Keratinocyte (primary cell): ENCODE results near the gene CEBPG. TPM values are rescaled to one million over a fixed set of nuclear protein-coding genes. Genes with fewer than 3 reads are reported as not detected.

Source experiments
- DNase-seq: peaks from one replicate; pipeline ENCODE4 v3.0.0-alpha.2; 2011; ENCODE audit warnings: low read depth, missing footprints, low spot score
- FAIRE-seq: peaks from 2 replicates; lab custom pipeline; 2011; peaks lifted over from hg19 to GRCh38; lab: Jason Lieb, UNC
- H2AFZ ChIP-seq: 2 replicates; pipeline ENCODE4 v1.6.0; 2012; ENCODE audit warnings: low read length, control low read depth, inconsistent platforms; ENCODE audit not compliant: control insufficient read depth
- H3K27ac ChIP-seq: 2 replicates; pipeline ENCODE4 v1.5.1; 2011; ENCODE audit warnings: low read length; ENCODE audit not compliant: control insufficient read depth, insufficient read depth
- H3K27me3 ChIP-seq: 3 replicates; pipeline ENCODE4 v1.6.0; 2011; ENCODE audit warnings: low read length; ENCODE audit not compliant: control insufficient read depth, insufficient read depth; ENCODE audit errors: extremely low read depth
- H3K36me3 ChIP-seq, 2 experiments: 2 replicates in 1 of 2; 3 replicates in 1 of 2; pipeline ENCODE4 v1.5.1; 2011; ENCODE audit warnings: low read length in 2 of 2, mild to moderate bottlenecking in 1 of 2; ENCODE audit not compliant: control insufficient read depth in 2 of 2, insufficient read depth in 2 of 2; ENCODE audit errors: extremely low read depth in 1 of 2
- H3K4me1 ChIP-seq: 3 replicates; pipeline ENCODE4 v1.5.1; 2011; ENCODE audit warnings: low read length; ENCODE audit not compliant: control insufficient read depth, insufficient read depth; ENCODE audit errors: extremely low read depth
- H3K4me2 ChIP-seq: 3 replicates; pipeline ENCODE4 v1.6.0; 2011; ENCODE audit warnings: low read depth, low read length; ENCODE audit not compliant: control insufficient read depth, insufficient read depth; ENCODE audit errors: extremely low read depth
- H3K4me3 ChIP-seq, 3 experiments: fragments of 200-600 bp in 1 of 3; sonication (generic) in 1 of 3; 2 replicates in 2 of 3; 3 replicates in 1 of 3; pipeline ENCODE4 v1.5.1; 2011 to 2016; ENCODE audit warnings: low read length in 3 of 3, mild to moderate bottlenecking in 3 of 3, control low read depth in 2 of 3, inconsistent platforms in 1 of 3, low read depth in 1 of 3, mixed read lengths in 1 of 3, mixed run types in 1 of 3, moderate library complexity in 1 of 3; ENCODE audit not compliant: control insufficient read depth in 2 of 3, insufficient read depth in 2 of 3; ENCODE audit errors: extremely low read depth in 1 of 3
- H3K79me2 ChIP-seq: 2 replicates; pipeline ENCODE4 v1.6.0; 2012; ENCODE audit warnings: low read length; ENCODE audit not compliant: control insufficient read depth, insufficient read depth
- H3K9ac ChIP-seq: 3 replicates; pipeline ENCODE4 v1.6.0; 2011; ENCODE audit warnings: low read length; ENCODE audit not compliant: control insufficient read depth, insufficient read depth; ENCODE audit errors: extremely low read depth
- H3K9me1 ChIP-seq: 3 replicates; pipeline ENCODE4 v1.6.0; 2011; ENCODE audit warnings: low read length; ENCODE audit not compliant: control insufficient read depth, insufficient read depth; ENCODE audit errors: extremely low read depth
- H3K9me3 ChIP-seq: 2 replicates; pipeline ENCODE4 v1.5.1; 2012; ENCODE audit warnings: low read depth, low read length; ENCODE audit not compliant: control insufficient read depth
- H4K20me1 ChIP-seq: 3 replicates; pipeline ENCODE4 v1.6.0; 2011; ENCODE audit warnings: low read length; ENCODE audit not compliant: control insufficient read depth, insufficient read depth; ENCODE audit errors: extremely low read depth
- CTCF ChIP-seq, 3 experiments: IDR thresholded peaks in 1 of 3; conservative IDR thresholded peaks in 1 of 3; optimal IDR thresholded peaks in 1 of 3; 2 replicates in 2 of 3; 3 replicates in 1 of 3; pipeline versions ENCODE3 to v1.5.1; 2011; ENCODE audit warnings: low read length in 3 of 3, mild to moderate bottlenecking in 3 of 3, moderate library complexity in 2 of 3, control low read depth in 1 of 3, inconsistent platforms in 1 of 3; ENCODE audit not compliant: insufficient read depth in 2 of 3; ENCODE audit errors: extremely low read depth in 1 of 3
- EZH2 ChIP-seq: IDR thresholded peaks from one replicate; pipeline ENCODE4 v1.6.1; 2012; ENCODE audit warnings: inconsistent platforms, mild to moderate bottlenecking, low read length, moderate library complexity
- dilution Hi-C: fragments of 300-500 bp; cut with MboI; formaldehyde crosslinking; loops from one replicate; pipeline ENCODE4 v1.7.0; 2020; ENCODE audit warnings: low sequenced_read_pairs; ENCODE audit not compliant: extremely low pct_ligation_motif_present
- polyA plus RNA-seq, 5 experiments: library from polyadenylated mRNA; depleted of rRNA in 3 of 5; stranded (reverse) in 3 of 5; stranded (forward) in 1 of 5; unstranded in 1 of 5; fragments of >200 nt; gene quantifications; 1 replicate in 1 of 5; 2 replicates in 3 of 5; 3 replicates in 1 of 5; pipeline versions ENCODE4 v1.2.1 to v1.2.3, GENCODE V29; 2011 to 2012; ENCODE audit warnings: missing spikeins in 2 of 5, low read depth in 1 of 5, low replicate concordance in 1 of 5

The CEBPG gene
- polyA plus RNA-seq, 1 donor (not counting 4 experiments of a cell fraction or from before 2014, with no cell fraction given): 31.9 TPM

DNA sequence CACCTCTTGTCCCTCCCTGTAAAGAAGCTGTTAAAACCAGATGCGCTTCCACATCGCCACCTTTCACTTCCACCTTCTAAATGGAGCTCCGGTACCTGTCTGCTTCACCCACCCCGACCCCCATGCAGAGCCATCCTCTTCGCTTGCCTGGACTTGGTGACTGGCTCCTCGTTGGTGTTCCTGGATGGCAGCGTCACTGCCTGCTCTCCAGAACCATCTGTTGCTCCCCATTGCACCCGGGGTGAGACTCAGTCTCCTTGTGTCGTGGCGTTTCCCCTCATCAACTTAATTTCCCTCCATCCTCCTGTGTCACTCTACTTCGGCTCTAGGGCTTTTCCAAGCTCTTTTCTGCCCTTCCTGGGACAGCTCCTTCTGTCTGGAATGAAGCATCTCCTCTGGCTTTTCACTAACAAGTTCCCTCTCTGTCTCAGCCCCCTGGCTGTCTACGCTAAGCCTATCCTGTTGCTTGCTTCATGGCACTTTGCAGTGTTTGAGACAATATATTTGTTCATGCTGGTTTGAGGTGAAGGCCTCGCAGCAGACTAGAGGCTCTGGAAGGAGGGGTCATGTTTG is 10.3 kb downstream of the CEBPG start:
- H3K4me3 ChIP-seq: no peak overlapping the region
- FAIRE-seq (no peak), DNase-seq (no peak)
- peaks cover 2 to 23% of the 10 kb centered on the region in 2 experiments for H3K36me3 ChIP-seq
- H3K4me1 ChIP-seq: peaks cover 5% of the 10 kb centered on the region
- H3K27ac ChIP-seq: no peak overlapping the region
- no peak for TF ChIP-seq EZH2
- no peak for TF ChIP-seq CTCF (optimal IDR thresholded peaks at IDR 0.05 in 1 of 3, IDR thresholded peaks at IDR 0.05 in 1 of 3, conservative IDR thresholded peaks at IDR 0.05 in 1 of 3; ENCODE audit: extremely low read depth in 1 of 3, insufficient read depth in 2 of 3, low read length in 3 of 3)
- H3K79me2 ChIP-seq: peaks cover 69% of the 10 kb centered on the region
- H3K9me3 ChIP-seq: no peaks in the 10 kb centered on the region
- dilution Hi-C loops: no loop called here
- no peaks in the 10 kb centered on the region for H3K9me1 ChIP-seq
- no peak overlapping the region for H3K9ac ChIP-seq
- no peak overlapping the region for H2AFZ ChIP-seq
- H4K20me1 ChIP-seq: peaks cover 29% of the 10 kb centered on the region
- no peaks in the 10 kb centered on the region for H3K27me3 ChIP-seq
- H3K4me2 ChIP-seq: no peak overlapping the region

DNA sequence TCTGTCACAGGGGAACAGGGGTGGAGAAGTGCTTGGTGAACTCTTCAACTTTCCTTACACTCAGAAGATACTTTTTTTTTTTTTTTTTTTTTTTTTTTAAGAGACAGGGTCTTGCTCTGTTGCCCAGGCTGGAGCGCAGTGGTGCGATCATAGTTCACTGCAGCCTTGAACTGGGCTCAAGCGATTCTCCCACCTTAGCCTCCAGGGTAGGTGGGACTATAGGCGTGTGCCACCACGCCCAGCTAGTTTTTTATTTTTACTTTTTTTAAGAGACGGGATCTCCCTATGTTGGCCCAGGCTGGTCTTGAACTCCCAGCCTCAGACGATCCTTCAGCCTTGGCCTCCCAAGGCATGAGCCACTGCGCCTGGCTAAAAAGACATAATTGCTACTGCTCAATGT is 11.5 kb downstream of the CEBPG start:
- Histone ChIP-seq H3K4me3 (no peak overlapping the region), H3K9me1 (no peaks in the 10 kb centered on the region), H3K27ac (no peak overlapping the region), H3K9me3 (no peaks in the 10 kb centered on the region), H3K27me3 (no peaks in the 10 kb centered on the region), H4K20me1 (peaks cover 25% of the 10 kb centered on the region), H3K9ac (no peak overlapping the region), H3K36me3 (peaks cover 3 to 13% of the 10 kb centered on the region in 2 experiments), H2AFZ (no peak overlapping the region), H3K4me2 (no peak overlapping the region), H3K4me1 (no peaks in the 10 kb centered on the region), H3K79me2 (peaks cover 57% of the 10 kb centered on the region)
- dilution Hi-C loops: no loop called here
- TF ChIP-seq CTCF (optimal IDR thresholded peaks at IDR 0.05 in 1 of 3, IDR thresholded peaks at IDR 0.05 in 1 of 3, conservative IDR thresholded peaks at IDR 0.05 in 1 of 3; ENCODE audit: extremely low read depth in 1 of 3, insufficient read depth in 2 of 3, low read length in 3 of 3): no peak
- no peak for TF ChIP-seq EZH2
- DNase-seq (no peak), FAIRE-seq (no peak)
